DOHH2 (cell line): ENCODE measurements around the gene PEAK1.

ENCODE experiments used
- EZH2phosphoT487 ChIP-seq: fragments of 200-600 bp; sonication (generic); IDR thresholded peaks from 2 replicates; pipeline ENCODE4 v1.6.1; 2017; ENCODE audit warnings: borderline replicate concordance, mild to moderate bottlenecking, antibody characterized with exemption, low read length, moderate library complexity, mixed read lengths
- TF ChIP-seq, protein P1 (sequence below): fragments of 200-600 bp; sonication (generic); IDR thresholded peaks from one replicate; pipeline ENCODE4 v1.5.1; 2014; ENCODE audit warnings: antibody characterized with exemption, mild to moderate bottlenecking, low read depth, low read length; ENCODE audit not compliant: poor library complexity, severe bottlenecking

DNA sequence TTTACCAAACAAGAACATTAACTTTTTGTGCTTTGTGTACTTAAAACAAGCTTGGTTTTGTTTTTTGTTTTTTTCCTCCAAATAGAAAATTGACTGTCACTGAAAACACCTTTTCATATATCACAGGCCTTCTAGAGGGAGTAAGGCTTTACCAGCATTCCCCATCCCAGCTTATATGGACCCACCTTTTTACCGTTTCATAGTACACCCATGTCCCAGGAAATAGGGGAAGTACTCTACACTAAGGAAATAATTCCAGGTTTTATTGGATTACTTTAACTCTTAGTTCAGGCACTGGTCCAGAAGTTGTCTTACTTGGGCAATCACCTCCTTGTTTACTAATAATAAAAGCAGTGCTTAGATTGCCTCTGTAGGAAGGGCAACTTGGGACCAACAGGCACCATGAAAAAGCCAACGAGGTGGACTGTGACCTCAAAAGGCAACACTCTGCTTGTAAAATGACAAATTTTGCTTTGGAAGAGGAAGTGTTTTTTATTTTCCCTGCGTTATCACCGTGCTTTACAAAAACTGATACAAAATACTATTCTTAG is 27.0 kb upstream of the PEAK1 start:
- TF ChIP-seq, protein P1, sequence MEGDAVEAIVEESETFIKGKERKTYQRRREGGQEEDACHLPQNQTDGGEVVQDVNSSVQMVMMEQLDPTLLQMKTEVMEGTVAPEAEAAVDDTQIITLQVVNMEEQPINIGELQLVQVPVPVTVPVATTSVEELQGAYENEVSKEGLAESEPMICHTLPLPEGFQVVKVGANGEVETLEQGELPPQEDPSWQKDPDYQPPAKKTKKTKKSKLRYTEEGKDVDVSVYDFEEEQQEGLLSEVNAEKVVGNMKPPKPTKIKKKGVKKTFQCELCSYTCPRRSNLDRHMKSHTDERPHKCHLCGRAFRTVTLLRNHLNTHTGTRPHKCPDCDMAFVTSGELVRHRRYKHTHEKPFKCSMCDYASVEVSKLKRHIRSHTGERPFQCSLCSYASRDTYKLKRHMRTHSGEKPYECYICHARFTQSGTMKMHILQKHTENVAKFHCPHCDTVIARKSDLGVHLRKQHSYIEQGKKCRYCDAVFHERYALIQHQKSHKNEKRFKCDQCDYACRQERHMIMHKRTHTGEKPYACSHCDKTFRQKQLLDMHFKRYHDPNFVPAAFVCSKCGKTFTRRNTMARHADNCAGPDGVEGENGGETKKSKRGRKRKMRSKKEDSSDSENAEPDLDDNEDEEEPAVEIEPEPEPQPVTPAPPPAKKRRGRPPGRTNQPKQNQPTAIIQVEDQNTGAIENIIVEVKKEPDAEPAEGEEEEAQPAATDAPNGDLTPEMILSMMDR, result no peak
- no peak for TF ChIP-seq EZH2phosphoT487
